NCI-H1092 treated with DMSO at 0.1 percent for 48 hours (cell line): Measurements from ENCODE around the gene ARL5A.
"Not testable (repeated sequence)": the region's sequence is repeated elsewhere in the genome, so short reads cannot be mapped to it uniquely, and the experiment has no call there.

ENCODE experiments used
- DNase-seq: peaks from one replicate; lab custom pipeline; 2025; lab: John Stamatoyannopoulos, UW

The ARL5A gene, protein sequence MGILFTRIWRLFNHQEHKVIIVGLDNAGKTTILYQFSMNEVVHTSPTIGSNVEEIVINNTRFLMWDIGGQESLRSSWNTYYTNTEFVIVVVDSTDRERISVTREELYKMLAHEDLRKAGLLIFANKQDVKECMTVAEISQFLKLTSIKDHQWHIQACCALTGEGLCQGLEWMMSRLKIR

DNA sequence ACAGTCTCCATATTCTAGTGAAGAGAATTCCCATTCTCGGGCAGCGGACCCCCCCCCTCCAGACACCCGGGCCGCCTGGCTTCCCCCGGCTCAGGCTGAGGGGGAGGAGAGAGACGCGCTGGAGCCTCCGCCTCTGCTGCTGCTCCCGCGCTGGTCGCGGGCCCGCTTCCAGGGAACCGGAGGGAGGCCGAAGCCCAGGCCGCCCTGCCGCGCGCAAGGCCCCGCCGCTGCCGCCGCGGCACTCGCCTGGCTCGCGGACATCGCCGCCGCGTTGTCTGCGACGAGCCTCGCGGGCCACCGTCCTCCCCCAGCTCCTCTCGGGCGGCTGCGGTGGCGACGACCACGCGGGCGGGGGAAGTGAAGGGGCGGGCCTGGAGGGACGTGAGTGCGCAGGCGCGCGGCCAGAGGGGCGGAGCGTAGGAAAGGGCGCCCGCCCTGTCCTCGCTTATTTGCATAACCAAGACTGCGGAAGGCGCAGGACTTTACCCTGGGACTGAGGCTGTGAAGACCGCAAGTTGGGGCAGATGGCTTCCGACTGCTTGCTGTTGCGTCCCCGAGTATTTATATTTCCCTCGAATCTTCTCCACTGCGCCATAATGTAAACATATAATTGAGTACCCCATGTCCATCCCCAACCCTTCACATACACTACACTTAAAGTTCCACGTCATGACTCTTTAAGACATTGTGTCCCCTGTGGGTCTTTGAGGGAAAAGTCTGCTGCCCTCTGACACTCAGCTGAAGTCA, at the start of gene ARL5A:
Gene ARL5A (minus strand): TSS at position 279 of the 747 bp plus-strand sequence. CDS start 245 bp downstream, at position 34.
- peak; percentile 87 for DNase-seq

DNA sequence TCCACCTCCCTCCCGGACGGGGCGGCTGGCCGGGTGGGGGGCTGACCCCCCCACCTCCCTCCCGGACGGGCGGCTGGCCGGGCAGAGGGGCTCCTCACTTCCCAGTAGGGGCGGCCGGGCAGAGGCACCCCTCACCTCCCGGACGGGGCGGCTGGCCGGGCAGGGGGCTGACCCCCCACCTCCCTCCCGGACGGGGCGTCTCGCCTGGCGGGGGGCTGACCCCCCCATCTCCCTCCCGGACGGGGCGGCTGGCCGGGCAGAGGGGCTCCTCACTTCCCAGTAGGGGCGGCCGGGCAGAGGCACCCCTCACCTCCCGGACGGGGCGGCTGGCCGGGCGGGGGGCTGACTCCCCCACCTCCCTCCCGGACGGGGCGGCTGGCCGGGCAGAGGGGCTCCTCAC, 47.4 kb upstream of the ARL5A start:
- not testable (repeated sequence) for DNase-seq

DNA sequence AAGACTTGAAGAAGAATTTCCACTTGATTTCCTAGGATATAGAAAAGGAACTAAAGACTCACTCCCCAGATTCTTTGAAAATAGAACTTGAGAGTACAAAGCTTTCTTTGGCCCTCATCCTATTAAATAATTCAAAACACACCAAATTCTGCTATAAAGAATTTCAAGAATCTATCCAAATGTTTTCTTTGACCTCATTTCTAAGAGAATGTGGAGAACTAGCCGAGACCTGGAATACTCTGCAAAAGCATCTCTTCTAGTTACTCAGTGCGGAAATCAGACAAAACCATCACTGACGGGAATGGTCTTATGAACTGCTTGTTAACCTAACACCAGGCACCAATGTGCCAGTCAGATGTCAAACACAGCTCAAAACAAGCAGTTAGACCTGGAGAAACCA, 44.2 kb upstream of the ARL5A start:
- DNase-seq: no peak

DNA sequence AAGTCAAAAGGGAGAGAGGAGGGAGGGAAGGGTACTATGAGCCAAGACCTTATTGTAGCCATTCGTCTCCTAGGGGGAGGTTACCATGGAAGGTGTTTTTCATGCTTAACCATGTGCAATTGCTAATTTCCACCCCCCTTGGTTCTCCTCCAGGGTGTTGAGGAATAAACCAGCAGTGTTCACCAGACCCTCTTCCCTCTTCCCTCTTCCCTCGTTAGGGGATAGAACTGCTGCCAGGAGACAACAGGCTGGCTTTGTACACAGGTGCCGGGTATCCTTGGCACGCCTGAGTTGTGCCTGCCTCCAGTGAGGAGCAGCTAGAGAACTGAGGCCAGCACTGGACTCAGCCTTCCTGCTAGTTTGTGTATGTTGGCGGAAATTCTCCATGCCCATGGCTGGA, 41.1 kb upstream of the ARL5A start:
- no peak for DNase-seq

DNA sequence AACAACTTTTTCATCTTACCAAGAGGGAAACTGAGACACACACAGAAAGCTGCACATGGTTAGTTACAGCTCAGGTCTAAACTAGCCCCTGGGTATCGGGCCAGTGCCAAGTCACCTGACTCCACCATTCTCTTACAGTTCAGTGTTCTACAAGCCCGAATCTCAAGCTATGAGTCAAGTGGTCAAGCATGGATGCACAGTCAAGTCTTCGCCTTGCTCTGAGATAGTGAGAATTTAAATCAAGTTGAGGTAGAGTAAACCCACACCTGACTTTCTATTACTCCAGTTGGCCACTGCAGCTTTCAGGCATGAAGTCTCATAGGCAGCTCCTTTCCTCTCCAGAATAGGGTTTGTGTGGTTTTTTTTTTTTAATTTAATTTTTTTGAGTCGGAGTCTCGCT, 34.5 kb upstream of the ARL5A start:
- no peak for DNase-seq

DNA sequence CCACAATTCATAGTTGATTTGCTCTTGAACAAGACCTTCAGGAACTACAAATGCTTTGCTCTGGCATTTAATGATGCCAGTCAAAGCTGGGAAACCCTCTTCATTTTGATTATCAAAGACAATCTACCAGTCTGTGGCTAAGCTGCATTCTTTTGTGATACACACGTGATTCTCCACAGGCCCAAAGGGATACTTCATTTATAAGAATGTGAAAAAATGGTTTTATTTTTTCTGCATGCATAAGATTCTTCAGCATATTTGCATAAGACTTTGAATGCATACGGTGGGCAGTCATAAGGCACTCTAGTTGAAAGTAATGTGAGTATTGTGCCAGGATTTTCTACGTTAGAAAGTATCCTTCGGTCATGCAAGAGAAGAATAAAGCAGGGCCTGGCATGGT, 33.0 kb upstream of the ARL5A start:
- DNase-seq: no peak

DNA sequence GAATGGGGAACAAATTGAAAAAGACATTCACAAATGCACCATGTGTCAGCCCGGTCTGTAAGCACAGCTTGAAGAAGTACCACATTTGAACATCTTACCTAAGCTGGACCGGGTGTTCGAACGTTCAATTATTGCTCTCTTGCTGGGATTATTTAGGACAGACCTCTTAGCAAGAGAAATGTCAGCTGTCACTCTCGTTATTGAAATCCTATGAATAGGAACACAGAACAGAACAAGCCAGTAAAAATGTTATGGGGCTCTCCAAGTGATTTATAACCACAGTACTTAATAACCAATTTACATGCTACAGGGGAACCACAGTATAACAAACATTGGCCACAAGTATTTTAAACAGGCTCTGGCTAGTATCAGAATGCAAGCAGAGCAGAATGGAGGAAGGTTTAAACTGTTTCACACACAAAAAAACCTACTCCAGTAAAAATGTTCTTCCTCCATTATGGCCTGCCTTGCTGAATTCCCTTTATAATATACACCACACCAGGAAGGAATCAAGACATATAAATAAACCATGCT, 32.5 kb upstream of the ARL5A start:
- no peak for DNase-seq

DNA sequence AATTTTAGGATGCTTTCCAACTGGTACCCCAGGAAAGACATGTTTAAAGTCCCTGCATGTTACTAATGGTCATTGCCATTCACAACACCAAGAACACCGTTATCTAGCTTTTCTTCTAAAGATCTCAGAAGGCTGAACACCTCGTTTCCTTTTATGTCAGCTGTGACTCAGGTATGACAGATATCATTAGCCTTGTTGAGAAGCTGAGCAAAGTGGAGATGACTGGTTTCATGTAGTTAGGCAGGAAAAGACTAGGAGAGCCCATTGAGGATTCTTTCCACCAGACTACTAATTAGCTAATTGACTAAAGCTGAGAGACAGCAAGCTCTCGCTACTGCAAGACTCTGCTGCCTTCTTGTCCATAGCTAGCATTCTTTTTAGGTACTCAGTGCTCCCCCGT, 32.0 kb upstream of the ARL5A start:
- no peak for DNase-seq

DNA sequence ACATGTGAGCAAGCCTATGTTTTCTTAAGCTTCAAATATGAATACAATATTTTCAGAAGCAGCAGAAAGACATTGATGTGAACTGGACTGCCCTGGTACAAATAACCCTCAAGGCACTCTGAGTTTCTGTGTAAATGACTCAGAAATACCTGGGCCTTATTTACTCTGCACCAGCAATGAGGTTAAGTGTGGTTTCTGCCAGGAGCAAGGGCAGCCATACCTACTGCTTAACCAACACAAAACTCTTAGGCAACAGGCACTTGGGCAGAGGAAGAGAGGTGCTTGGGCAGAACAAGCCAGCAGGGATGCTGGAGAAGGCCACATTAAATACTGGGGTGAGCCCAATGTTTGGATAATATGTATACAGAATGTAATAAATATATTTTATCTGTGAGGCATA, 29.4 kb upstream of the ARL5A start:
- DNase-seq: no peak

DNA sequence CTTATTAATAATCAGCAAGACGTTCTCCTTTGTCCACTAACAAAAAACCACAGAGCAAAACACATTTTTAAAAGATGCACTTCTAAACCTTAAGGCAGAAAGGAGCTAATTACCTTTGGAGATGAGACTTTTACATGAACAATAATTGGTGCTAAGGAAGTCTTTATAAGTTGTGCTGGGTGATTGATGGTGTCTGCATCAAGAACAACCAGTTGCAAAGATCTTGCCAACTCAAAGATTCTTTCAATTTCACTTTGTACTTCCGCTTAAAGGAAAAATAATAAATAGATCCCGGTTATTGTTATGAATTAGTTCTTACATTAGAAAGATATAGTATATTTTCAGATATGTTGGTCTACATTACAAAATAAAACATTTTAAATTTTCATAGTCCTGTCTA, 26.9 kb upstream of the ARL5A start:
- no peak for DNase-seq

DNA sequence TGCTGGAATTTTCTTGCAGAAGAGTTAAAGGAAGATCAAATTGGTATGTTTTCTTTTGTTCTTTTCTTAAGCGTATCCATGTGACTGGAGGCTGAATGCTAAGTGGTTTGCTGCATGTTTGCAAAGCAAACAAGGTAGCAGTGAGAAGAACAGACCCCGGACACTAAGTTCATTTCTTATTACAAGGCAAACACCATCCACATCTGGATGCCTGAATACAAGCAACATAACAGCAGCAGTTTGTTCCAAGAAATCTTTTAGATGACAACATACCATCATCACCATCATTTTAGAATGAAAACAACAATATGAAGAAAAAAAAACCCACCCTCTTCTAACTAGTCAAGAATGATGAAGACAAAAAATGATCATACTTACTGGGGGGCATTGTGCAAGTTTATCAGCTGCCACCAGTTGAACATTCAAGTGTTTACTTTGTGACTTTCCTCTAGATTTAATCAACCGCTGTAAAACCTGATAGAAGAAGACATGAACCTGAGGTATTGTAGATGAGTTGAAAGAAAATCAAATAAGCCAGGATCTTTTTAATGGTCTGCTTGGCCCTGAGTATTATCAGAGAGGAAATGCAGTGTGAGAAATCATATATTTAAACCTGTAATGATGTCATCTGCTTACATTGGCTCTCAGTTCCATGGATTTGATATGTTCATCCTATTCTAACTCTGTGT, 25.0 kb upstream of the ARL5A start:
- no peak for DNase-seq

DNA sequence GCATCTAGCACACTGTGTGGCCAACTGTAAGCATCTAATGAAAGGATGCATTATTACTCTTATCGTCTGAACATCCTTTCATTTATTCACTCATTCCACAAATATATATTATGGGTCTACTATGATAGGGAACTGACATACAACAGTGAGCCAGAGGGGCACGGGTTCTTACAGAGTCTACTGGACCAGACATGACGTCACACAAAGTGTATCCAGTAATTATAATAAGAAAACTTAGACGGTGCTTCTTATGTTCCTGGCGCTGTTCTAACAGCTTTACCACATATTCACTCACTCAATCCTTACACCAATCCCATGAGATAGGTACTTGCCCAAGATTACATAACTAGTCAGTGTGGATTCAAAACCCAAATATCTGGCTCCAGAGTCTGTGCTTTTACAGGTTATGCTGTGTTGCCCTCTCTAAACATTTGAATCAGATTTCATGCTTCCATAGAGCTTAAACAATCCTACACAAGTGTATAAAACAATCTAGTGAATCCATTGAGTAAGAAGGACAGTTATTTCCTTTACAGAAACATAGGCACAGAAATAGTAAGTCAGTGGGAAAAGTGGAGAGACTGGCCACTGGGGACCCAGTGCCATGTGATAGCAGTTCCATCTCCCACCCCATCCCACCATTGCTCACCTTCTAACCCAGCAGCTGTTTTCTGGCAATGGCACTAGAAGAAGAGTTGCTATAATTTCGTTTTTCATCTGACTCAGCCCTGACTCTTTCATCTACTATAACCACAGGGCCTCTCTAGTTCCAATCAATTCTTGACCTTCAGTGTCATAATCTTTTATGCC, 24.2 kb upstream of the ARL5A start:
- DNase-seq: no peak

DNA sequence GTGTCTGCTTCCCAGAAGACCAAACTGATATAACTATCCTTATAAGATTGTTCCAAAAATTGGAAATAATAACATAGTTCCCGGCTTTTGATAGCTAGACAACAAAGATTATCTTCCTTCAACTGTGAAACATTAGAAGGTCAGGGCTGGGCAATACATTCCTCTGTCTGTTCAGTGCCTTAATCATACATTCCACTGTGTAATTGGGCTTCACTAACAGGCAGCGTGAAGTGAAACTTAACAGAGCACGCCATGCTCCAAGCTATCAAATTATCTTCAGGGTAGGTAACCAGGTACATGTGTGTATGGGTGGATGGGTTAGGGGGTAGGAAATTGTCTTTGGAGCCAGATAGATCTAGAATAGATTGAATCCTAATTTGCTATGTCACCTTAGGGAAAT, 23.5 kb upstream of the ARL5A start:
- DNase-seq: no peak

DNA sequence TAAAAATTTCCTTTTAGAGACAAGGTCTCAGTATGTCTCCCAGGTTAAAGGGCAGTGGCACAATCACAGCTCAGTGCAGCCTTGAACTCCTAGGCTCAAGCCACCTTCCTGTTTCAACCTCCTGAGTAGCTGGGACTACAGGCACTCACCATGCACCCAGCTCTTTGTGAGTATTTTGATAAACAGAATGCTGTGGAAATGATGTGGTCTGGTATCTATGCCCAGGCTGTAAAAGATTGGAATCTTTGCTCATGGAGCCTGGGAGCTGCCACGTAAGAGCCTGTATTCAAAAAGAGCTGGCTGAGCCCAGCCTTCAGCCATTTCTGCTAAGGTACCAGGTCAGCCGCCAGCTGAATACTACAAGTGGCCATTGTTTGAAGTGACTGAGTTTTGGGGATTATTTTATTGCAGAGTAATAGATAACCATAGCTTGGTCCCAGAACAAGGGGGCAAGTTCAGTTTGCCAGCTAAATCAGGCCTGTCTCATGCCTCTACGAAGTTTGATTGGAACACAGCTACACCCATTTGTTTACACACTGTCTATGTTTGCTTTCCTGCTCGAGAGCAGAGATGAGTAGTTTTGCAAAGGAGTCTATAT, 21.3 kb upstream of the ARL5A start:
- DNase-seq: peak; percentile 42

DNA sequence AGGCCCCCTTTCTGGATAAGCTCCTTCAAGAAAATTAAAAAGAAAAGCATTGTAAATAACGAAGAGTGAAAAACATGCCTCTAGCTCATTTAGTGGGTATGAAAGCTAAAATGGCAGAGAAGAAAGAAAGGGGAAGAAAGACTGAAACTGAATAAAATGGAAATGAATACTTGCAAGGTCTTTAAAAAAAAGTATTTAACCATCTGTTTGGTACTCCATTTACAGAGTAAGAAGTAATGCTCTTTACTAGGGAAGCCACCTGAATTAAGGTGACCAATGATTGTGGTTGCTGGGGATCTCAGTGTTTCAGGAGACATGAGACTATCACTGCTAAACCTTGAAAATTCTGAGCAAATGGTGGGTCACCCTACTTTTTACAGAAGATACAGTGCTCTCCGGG, 17.7 kb upstream of the ARL5A start:
- no peak for DNase-seq

DNA sequence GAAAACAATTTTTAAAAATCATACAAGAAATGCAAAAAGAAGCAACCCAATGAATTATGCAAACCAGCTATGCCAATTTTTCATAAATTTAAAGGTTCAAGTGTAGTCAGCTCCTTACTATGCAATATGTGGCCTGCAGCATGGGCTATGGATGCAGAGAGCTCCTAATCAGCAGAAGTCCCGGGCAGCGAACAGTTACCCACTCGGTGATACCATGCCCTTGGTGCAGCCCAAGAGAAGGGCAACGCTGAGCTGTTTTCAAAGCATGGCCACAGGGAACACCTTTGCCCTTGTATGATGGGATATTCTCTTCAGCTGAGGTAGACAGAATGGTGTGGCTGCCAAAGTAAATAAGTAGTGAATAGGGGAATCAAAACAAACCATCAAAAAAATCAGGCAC, 17.3 kb upstream of the ARL5A start:
- no peak for DNase-seq

DNA sequence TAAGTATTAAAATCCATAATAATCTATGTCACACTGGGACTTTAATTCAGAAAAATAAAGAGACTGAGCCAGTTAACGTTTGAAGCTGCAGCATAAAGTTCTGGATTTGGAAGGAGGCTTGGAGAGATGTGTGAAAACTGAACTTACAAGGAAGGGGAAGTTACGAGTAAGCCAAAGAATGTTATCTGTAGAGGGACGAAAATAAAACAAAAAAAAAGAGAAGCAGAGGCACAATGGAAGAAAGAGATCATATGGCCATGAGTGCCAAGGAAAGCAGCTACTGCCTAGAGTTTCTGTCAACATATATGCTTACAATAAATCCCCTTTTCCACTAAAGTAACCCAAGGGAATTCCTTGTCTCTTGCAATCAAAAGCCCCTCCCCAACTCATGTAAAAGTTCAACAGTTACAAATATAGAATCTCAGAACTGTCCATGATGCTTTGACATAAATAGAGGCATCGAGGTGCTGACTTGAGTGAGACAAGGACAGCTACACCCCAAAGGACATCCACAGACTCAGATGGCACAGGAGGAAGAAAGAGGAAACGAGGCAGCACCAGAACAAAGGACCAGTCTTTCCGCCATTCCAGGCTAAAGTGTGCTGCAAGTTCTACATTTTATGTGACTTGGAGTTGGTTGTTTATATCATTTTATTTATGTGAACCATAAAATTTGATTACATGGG, 16.1 kb upstream of the ARL5A start:
- no peak for DNase-seq

DNA sequence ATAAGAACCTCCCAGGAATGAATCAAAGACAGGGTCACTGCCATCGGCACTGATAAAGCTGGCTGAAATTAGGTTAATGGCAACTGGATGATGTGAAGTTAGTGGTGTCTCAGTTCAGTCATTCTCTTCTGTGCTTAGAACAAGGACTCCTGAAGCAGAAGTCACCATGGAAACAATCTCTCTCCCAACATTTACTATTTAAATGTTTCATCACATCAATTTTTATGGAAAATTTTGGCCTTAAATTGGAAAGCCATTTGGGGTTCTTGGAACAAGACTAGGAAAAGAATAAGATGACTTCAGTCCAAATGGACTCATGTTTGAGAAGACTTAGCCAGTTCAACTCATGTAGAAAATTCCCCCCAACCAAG, 15.5 kb upstream of the ARL5A start:
- no peak for DNase-seq

DNA sequence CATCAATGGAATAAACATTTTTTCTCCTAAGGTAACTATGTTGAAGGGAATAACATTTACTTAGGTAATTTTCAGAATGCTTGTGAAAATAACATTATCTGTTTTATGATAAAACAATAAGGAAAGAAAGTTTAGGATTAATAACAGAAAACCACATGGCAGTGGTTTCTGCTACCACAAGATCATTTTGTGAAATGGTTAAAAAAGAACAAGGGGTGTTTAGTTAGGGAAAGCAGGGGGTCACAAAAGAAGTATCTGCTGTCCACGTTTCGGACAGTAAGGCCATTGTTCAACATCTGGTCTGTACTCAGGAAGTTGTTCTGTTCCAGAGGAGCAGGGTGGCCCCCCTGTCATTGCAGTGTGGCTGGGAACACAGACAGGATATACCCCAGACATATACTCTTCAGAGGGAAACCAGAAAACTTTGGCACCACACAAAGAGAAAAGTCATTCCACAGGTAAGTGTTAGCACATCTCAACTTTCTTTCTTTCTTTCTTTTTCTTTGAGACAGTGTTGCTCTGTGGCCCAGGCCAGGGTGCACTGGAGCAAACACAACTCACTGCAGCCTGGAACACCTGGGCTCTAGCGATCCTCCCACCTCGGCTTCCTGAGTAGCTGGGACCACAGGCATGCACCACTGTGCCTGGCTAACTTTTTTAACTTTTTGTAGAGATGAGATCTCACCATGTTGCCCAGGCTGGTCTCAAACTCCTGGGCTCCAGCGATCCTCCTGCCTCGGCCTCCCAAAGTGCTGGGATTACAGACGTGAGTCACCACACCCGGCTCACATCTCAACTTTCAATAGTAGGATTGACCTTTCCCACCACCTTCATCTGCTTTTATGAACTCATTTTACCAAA, 14.8 kb upstream of the ARL5A start:
- DNase-seq: no peak

DNA sequence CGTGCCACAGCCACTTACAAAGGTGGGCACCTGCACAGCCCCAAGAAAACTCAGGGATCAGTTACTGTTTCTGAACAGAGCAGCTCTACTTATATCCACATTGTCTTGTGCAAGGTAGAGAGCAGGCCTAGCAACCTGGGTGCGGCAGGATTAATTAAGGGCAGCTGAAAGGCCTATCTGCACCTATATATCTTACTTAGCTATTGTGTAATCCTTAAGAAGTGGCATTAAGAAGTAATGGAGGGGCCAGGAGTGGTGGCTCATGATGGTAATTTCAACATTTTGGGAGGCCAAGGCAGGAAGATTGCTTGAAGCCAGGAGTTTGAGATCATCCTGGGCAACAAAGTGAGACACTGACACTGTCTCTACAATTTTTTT, 12.8 kb upstream of the ARL5A start:
- no peak for DNase-seq
